Coronary artery (tissue), 2 donors: ENCODE measurements around the gene RGS10.

Source experiments
- DNase-seq: peaks from one replicate; pipeline ENCODE4 v3.0.0-alpha.2; 2017; ENCODE audit warnings: low spot score
- H3K27ac ChIP-seq, 2 donors: fragments of 200-600 bp; sonication (generic); one replicate each; pipeline ENCODE4 v1.5.1; 2016 to 2019
- H3K4me3 ChIP-seq: fragments of 200-600 bp; sonication (generic); 2 replicates; pipeline ENCODE4 v1.5.1; 2016; ENCODE audit warnings: mild to moderate bottlenecking, moderate library complexity
- CTCF ChIP-seq: fragments of 200-600 bp; sonication (generic); IDR thresholded peaks from one replicate; pipeline ENCODE4 v1.5.1; 2019; ENCODE audit warnings: antibody characterized with exemption

Gene RGS10

GRCh38 chr10:119474606-119475005 lies 67.9 kb downstream of the RGS10 start:
- no peak for DNase-seq
- TF ChIP-seq CTCF: no peak
- H3K27ac ChIP-seq: no peak overlapping the region
- H3K4me3 ChIP-seq: no peak overlapping the region

GRCh38 chr10:119473771-119474170 lies 68.7 kb downstream of the RGS10 start:
- DNase-seq: no peak
- no peak overlapping the region for H3K27ac ChIP-seq
- no peak for TF ChIP-seq CTCF
- no peak overlapping the region for H3K4me3 ChIP-seq

GRCh38 chr10:119470920-119471702 lies 71.4 kb downstream of the RGS10 start:
- TF ChIP-seq CTCF: no peak

GRCh38 chr10:119469846-119470245 lies 72.7 kb downstream of the RGS10 start:
- no peak for DNase-seq
- Histone ChIP-seq H3K27ac (no peak overlapping the region), H3K4me3 (no peak overlapping the region)
- no peak for TF ChIP-seq CTCF

More at GRCh38 chr10:119470920-119471702, 71.4 kb downstream of the RGS10 start:
- Histone ChIP-seq H3K4me3 (no peak overlapping the region), H3K27ac (no peak overlapping the region)
- DNase-seq: no peak

- no peak for DNase-seq
- no peak overlapping the region for H3K4me3 ChIP-seq
- no peak overlapping the region for H3K27ac ChIP-seq
- no peak for TF ChIP-seq CTCF
Measured at GRCh38 chr10:119469325-119469707, 73.2 kb downstream of the RGS10 start.

- no peak overlapping the region for H3K27ac ChIP-seq
- no peak for TF ChIP-seq CTCF
- DNase-seq: no peak
- no peak overlapping the region for H3K4me3 ChIP-seq
Measured at GRCh38 chr10:119468542-119469324, 73.8 kb downstream of the RGS10 start.
